DMS 273 (cell line): ENCODE data around the gene COA7.

Experiments used
- DNase-seq: peaks from one replicate; lab custom pipeline; 2025; ENCODE audit not compliant: unreplicated experiment; lab: John Stamatoyannopoulos, UW

Gene COA7

GRCh38 chr1:52673513-52673912 is 24.6 kb downstream of the COA7 start:
- DNase-seq: no peak

GRCh38 chr1:52672946-52673345 is 25.2 kb downstream of the COA7 start:
- DNase-seq: peak; percentile 17

- DNase-seq: no peak
Measured at GRCh38 chr1:52670604-52671003, 27.5 kb downstream of the COA7 start.

DNA sequence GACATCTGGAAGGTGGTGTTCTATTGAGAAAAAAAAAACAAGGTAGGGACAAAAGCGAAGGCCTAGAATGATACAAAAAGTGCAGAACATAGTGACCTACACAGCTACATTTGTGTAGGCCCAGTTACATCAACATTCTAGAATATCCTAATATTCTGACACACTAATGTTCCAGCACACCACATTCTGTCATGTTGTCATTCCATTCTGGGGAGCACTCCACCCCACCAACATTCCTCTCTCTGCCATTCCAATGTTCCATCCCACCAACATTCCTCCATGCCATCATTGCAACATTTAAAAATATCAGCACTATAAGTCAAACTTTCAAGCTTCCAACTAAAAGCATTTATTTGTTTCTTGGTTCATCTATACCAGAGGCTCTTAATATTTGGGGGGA is 28.5 kb downstream of the COA7 start:
- no peak for DNase-seq

DNA sequence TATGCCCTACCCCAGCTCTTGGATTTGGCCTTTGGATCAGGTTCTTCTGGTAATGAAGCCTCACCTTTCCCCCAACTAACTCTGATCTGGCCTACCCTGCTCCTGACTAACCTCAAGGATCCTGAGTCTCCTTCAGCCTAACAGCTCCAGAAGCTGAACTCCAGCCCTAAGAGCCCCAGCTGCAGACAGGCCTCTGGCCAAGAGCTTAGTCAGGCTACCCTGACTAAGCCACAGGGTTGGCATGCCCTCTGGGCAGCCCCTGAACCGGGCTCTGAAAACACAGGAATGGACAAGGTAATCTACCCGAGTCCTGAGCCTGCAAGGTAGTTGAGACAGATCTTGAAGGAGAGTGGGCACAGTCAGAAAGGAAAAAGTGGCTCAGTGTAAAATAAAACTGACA is 29.4 kb downstream of the COA7 start:
- DNase-seq: no peak

DNA sequence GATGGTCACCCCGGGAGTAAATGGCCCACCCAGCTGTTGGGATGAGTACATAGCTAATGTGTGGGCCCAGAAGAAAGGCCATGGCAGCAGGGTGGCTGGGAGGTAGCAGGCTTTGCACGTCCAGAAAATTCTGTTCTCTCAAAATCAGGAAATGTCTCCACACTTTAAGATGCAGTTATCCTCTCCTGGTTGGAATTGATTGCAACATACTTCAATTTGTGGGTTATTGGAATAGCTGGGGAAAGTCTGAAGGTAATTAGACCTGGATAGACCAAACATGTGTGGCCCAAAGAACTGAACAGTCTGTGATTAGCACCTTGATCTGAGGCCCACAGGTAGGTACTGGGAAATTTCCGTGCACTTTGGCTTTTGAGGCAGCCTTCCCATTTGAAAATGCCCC is 30.2 kb downstream of the COA7 start:
- no peak for DNase-seq

GRCh38 chr1:52667290-52667689 is 30.9 kb downstream of the COA7 start:
- no peak for DNase-seq

DNA sequence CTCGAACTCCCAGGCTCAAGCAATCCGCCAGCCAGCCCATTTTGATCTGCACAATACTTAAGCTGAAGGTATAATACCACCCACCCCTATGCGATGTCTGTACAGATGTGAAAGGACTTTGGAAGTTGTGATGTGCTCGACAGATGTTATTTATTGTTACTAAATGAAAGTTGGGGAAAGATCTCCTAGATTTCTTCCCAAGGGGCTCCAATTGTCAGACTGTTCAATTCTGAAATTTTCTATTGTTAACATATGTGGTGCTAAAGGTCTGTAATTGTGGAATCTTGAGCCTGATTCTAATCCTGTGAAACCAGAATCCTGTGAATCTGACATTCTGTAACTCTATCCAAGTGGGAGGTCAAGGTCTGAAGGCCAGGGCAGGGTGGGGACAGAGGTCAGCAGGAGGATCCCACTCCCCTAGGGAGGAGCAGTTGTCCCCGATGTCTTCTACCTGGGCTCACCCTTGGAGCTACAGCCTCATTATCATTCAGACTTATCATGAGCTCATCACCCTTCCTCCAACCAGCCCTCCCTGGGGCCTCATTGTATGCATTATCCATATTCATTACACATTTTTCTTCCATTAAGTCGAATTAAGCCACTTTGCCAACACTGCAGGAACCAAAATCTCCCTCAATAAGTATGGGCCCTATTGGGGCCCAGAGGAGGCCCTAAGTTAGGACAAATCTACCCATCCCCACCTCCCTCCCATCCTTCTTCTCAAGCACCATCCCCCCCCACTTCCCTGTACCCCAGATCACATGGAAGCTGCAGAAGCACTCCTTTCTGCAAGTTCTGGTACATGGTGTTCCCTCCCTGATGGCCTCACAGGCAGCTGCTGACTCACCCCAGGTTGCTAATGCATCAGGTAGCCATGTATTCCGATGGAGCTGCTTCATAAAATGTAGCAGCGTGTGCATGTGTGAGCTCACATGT is 32.9 kb downstream of the COA7 start:
- no peak for DNase-seq

GRCh38 chr1:52663716-52664115 is 34.4 kb downstream of the COA7 start:
- DNase-seq: no peak

DNA sequence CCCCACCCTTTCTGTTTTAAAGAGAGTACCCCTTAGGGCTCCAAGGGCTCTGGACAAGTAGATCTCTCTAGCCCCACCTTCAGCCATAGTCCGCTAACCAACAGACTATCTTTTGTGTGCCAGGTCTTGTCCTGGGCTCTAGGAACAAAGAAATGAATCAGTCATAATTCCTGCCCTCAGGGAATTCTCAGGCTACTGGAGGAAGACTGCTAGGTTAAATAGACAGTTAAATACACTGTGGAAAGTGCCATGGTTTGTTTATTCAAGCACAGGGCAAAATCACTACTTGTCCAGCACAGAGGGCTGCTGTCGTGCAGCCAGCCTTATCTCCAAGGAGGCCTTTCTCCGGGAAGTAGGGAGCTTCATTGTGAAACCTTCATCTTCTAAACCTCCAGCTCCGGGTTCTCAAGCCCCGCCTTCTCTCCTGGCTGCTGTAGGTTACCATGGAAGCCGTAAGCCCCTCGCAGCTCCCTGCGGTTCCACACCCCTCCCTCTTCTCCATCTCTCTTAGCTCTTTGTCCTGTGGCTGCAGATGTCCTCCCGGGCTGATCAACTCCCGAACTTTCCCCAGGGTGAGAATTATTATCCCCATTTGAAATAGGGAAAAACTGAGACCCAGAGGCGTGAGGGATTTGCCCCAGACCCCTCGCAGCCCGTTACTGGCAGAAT is 35.4 kb downstream of the COA7 start:
- DNase-seq: peak; percentile 43

DNA sequence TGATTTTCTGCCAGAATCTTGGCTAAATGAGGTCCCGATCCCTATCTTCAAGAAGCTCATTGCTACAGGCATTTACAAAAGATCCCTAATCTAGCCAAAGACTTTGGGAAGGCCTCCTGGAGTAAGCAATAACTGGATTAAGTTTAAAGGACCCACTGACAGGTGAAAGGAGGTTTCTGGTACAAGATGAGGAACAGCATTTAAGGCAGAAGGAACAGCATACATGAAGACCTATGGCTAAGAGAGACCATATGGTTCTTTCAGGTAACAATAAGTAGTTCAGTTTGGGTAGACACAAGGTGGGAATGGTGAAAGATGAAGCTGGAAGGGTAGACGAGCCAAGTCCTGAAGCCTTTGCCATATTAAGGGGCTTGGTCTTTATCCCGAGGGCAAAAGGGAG is 37.3 kb downstream of the COA7 start:
- DNase-seq: no peak

DNA sequence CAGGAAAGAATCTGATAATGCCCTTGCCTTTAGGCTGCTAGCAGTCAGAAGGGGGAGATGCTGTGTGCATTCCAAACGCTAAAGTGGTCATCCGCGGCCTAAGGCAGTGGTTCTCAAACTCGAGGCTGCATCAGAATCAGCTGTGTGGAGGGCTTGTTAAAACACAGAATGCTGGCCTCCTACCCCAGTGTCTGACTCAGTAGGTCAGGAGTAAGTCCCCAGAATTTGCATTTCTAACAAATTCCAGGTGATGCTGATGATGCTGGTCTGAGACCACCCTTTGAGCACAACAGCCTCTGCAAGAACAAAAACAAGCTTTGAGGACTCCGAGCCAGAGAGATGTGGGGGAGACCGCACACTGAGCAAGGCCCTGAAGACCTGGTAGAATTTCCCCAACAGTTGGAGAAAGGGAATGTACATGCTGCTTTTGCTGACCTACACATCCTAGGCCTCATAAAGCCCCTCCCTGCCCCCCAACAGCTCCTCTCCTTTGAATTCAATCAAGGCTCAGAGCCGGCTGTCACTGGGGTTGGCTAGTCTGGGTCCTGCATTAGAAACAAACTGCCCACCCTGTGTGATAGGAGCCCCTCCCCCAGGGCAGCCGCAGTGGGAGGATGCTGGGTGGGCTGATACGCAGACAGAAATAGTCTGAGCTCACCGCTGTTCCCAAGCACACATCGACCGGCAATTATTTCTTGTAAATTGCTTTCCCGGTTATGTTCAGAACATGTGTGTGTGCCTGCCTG is 38.1 kb downstream of the COA7 start:
- no peak for DNase-seq

- DNase-seq: no peak
Measured at GRCh38 chr1:52659356-52659755, 38.8 kb downstream of the COA7 start.

- no peak for DNase-seq
Measured at GRCh38 chr1:52658795-52659194, 39.4 kb downstream of the COA7 start.

DNA sequence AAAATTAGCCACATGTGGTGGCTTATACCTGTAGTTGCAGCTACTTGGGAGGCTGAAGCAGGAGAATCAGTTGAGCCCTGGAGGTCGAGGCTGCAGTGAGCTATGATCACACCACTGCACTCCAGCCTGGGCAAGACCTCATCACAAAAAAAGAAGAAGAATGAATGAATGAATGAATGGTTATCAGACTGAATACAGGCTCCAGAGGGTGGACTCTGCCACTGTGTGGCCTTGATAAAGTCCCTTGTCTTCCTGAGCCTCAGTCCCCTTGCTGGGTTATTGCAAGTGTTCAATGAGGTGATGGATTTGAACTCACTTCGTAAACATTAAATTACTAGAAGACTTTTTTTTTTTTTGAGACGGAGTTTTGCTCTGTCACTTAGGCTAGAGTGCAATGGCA is 40.4 kb downstream of the COA7 start:
- DNase-seq: no peak

GRCh38 chr1:52654063-52654462 is 44.1 kb downstream of the COA7 start:
- DNase-seq: no peak

DNA sequence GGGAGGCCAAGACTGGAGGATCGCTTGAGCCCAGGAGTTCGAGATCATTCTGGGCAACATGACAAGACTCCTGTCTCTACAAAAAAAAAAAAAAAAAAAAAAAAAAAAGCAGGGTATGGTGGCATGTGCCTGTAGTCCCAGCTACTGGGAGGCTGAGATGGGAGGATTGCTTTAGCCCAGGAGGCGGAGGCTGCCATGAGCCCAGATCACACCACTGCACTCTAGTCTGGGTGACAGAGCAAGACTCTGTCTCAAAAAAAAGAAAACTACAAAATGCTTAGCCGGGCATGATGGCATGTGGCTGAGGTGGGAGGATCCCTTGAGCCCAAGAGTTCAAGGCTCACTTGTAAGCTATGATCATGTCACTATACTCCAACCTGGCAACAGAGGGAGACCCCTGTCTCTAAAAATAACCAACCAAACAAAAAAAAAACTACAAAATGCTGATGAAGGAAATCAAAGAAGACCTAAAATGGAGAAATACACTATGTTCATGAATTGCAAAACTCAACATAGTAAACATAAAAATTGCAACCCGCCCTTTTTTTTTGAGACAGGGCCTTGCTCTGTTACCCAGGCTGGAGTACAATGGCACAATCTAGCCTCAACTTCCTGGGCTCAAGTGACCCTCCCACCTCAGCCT is 44.8 kb downstream of the COA7 start:
- no peak for DNase-seq

DNA sequence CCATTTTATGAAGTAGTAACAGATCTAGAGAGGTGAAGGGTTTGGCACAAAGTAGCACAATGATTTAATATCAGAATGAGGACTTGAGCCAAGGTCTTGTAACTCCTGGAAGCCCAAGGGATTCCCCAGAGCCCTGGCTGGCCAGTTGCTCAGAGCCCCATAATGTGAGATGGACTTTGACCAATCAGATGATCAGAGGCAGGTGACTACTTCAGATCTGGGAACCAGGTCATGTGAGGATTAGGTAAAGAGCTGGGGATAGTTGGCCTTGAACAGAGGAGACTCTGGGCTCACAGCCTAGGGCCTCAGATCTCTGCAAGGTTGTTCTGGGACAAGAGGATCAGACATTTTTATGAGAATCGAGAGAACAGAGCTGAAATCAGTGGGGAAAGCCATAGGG is 46.2 kb downstream of the COA7 start:
- no peak for DNase-seq

DNA sequence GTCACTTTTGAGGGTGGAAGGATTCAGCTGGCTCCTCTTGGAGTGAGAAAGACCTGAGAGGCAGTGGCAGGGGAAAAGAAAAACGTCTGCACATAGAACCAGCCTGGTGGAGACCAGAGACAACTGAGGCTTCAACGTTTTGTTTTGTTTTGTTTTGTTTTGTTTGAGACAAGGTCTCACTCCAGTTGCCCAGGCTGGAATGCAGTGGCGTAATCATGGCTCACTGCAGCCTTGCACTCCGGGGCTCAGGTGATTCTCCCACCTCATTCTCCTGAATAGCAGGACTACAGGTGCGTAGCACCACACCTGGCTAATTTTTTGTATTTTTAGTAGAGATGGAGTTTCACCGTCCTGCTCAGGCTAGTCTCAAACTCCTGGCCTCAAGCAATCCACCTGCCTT is 52.9 kb downstream of the COA7 start:
- DNase-seq: no peak

DNA sequence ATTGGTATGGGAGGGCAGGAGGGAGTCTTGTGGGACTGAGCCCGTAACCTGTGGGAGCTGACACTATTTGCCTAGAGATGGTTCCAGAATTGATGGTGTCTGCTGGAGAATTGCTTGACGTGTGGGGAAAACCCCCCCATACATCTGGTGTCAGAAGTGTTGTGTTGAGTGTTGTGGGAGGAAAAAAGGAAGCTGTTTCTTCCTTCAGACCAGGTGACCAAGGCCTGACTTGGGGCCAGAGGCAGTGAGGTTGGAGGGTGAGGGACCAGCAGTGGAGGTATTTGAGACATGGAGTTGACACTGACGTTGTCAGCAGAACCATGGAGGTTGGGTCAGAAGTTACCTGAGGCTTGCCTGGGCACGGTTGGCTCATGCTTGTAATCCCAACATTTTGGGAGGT is 56.8 kb downstream of the COA7 start:
- no peak for DNase-seq

- peak; percentile 80 for DNase-seq
Measured at GRCh38 chr1:52640697-52641096, 57.5 kb downstream of the COA7 start.
